ENCODE results near the gene CTH. TPM values are rescaled to one million over a fixed set of nuclear protein-coding genes. Genes with fewer than 3 reads are reported as not detected.

CTH gene
- total and polyA plus RNA-seq, 2 of the 13 experiments (the other 11 are each of a cell fraction or from before 2014, with no cell fraction given) = 8.7 to 19.7 TPM

DNA sequence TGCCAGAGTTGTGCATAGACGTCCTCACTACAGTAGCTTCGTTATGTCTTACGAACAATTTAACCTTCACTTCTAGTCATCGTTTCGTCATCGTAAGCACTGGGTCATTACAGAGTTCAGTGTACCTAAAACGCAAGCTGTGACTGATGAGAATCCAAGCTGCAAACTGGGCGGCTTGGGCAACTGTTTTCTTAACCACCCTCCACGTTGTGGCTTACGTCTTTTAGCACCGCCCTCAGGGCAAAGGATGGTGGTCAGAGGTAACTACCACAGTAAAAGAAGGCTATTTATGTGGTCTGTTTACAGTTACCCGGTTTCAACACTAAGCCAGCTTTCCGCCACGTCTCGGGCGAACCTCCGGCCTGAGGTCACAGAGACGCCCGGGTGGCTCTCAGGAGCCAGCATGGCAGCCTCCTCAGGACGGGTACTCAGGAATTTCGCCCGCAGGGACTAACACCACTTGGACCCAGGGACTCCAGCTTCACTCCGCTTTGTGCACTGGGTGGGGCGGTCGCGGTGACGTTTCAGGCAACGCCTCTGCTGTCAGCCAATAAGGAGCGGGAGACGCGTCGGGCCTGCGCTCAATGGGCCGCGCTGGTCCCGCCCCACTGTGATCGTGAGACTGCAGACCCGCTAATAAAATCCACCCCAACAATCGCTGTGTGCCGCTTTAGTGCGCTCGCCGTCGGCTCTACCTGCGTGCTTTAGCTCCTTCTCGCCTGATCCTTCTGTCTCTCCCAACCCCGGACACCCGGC is at the start of gene CTH (continued):
- TF ChIP-seq, protein P1, sequence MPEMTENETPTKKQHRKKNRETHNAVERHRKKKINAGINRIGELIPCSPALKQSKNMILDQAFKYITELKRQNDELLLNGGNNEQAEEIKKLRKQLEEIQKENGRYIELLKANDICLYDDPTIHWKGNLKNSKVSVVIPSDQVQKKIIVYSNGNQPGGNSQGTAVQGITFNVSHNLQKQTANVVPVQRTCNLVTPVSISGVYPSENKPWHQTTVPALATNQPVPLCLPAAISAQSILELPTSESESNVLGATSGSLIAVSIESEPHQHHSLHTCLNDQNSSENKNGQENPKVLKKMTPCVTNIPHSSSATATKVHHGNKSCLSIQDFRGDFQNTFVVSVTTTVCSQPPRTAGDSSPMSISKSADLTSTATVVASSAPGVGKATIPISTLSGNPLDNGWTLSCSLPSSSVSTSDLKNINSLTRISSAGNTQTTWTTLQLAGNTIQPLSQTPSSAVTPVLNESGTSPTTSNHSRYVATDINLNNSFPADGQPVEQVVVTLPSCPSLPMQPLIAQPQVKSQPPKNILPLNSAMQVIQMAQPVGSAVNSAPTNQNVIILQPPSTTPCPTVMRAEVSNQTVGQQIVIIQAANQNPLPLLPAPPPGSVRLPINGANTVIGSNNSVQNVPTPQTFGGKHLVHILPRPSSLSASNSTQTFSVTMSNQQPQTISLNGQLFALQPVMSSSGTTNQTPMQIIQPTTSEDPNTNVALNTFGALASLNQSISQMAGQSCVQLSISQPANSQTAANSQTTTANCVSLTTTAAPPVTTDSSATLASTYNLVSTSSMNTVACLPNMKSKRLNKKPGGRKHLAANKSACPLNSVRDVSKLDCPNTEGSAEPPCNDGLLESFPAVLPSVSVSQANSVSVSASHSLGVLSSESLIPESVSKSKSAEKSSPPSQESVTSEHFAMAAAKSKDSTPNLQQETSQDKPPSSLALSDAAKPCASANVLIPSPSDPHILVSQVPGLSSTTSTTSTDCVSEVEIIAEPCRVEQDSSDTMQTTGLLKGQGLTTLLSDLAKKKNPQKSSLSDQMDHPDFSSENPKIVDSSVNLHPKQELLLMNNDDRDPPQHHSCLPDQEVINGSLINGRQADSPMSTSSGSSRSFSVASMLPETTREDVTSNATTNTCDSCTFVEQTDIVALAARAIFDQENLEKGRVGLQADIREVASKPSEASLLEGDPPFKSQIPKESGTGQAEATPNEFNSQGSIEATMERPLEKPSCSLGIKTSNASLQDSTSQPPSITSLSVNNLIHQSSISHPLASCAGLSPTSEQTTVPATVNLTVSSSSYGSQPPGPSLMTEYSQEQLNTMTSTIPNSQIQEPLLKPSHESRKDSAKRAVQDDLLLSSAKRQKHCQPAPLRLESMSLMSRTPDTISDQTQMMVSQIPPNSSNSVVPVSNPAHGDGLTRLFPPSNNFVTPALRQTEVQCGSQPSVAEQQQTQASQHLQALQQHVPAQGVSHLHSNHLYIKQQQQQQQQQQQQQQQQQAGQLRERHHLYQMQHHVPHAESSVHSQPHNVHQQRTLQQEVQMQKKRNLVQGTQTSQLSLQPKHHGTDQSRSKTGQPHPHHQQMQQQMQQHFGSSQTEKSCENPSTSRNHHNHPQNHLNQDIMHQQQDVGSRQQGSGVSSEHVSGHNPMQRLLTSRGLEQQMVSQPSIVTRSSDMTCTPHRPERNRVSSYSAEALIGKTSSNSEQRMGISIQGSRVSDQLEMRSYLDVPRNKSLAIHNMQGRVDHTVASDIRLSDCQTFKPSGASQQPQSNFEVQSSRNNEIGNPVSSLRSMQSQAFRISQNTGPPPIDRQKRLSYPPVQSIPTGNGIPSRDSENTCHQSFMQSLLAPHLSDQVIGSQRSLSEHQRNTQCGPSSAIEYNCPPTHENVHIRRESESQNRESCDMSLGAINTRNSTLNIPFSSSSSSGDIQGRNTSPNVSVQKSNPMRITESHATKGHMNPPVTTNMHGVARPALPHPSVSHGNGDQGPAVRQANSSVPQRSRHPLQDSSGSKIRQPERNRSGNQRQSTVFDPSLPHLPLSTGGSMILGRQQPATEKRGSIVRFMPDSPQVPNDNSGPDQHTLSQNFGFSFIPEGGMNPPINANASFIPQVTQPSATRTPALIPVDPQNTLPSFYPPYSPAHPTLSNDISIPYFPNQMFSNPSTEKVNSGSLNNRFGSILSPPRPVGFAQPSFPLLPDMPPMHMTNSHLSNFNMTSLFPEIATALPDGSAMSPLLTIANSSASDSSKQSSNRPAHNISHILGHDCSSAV (CRISPR knock-in tag; IDR thresholded peaks at IDR 0.05; ENCODE audit: borderline replicate concordance) = no peak
- TF ChIP-seq ZKSCAN5 (CRISPR knock-in tag; IDR thresholded peaks at IDR 0.05) = no peak
- TF ChIP-seq ZNF143 (CRISPR knock-in tag; IDR thresholded peaks at IDR 0.05) = no peak
- TF ChIP-seq, protein P2, sequence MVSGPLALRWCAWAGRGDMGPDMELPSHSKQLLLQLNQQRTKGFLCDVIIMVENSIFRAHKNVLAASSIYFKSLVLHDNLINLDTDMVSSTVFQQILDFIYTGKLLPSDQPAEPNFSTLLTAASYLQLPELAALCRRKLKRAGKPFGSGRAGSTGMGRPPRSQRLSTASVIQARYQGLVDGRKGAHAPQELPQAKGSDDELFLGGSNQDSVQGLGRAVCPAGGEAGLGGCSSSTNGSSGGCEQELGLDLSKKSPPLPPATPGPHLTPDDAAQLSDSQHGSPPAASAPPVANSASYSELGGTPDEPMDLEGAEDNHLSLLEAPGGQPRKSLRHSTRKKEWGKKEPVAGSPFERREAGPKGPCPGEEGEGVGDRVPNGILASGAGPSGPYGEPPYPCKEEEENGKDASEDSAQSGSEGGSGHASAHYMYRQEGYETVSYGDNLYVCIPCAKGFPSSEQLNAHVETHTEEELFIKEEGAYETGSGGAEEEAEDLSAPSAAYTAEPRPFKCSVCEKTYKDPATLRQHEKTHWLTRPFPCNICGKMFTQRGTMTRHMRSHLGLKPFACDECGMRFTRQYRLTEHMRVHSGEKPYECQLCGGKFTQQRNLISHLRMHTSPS (CRISPR knock-in tag; IDR thresholded peaks at IDR 0.05; ENCODE audit: low read depth) = no peak
- TF ChIP-seq, protein P3, sequence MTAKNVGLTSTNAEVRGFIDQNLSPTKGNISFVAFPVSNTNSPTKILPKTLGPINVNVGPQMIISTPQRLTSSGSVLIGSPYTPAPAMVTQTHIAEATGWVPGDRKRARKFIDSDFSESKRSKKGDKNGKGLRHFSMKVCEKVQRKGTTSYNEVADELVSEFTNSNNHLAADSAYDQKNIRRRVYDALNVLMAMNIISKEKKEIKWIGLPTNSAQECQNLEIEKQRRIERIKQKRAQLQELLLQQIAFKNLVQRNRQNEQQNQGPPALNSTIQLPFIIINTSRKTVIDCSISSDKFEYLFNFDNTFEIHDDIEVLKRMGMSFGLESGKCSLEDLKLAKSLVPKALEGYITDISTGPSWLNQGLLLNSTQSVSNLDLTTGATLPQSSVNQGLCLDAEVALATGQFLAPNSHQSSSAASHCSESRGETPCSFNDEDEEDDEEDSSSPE (CRISPR knock-in tag; IDR thresholded peaks at IDR 0.05) = peak; percentile 67; the same call in 1 of the 2 replicates
- TF ChIP-seq MXD4 (CRISPR knock-in tag; IDR thresholded peaks at IDR 0.05) = peak; percentile 24
- 0 out of 2 replicates have a peak, but pooled peaks have one; percentile 15 for TF ChIP-seq CBX5 (CRISPR knock-in tag; IDR thresholded peaks at IDR 0.05; ENCODE audit: borderline replicate concordance)
- no peak for TF ChIP-seq ZNF616 (CRISPR knock-in tag; IDR thresholded peaks at IDR 0.05; ENCODE audit: low read depth)
- TF ChIP-seq, protein P4, sequence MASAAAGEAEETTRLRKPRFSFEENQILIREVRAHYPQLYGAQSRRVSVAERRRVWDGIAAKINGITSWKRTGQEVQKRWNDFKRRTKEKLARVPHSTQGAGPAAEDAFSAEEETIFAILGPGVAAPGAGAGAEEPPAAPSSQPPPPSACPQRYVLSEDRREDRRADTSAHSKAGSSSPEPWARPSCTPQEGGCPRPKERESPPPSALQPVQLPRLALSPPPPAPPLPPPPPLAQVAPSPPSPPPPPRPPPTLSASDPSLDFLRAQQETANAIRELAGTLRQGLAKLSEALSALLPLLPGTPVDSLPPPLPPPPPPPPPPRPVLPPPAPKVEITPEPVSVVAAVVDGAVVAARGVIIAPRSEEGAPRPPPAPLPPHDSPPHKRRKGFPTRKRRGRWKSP (CRISPR knock-in tag; IDR thresholded peaks at IDR 0.05) = peak; percentile 81
- TF ChIP-seq ARNT (IDR thresholded peaks at IDR 0.05) = no peak
- 0 out of 2 replicates have a peak, but pooled peaks have one; percentile 12 for TF ChIP-seq ZMYM2 (CRISPR knock-in tag; IDR thresholded peaks at IDR 0.05)
- TF ChIP-seq RARA (CRISPR knock-in tag; IDR thresholded peaks at IDR 0.05) = no peak
- TF ChIP-seq ZNF549 (CRISPR knock-in tag; IDR thresholded peaks at IDR 0.05) = no peak
- peak; percentile 96 for TF ChIP-seq ZBTB21 (CRISPR knock-in tag; IDR thresholded peaks at IDR 0.05)
- TF ChIP-seq HDAC2 (CRISPR knock-in tag; IDR thresholded peaks at IDR 0.05) = peak; percentile 54; the same call in 1 of the 2 replicates
- peak; percentile 30; the same call in 1 of the 2 replicates for TF ChIP-seq NFKB2 (CRISPR knock-in tag; IDR thresholded peaks at IDR 0.05; ENCODE audit: borderline replicate concordance)

Data from HepG2 (cell line).